ENCODE measurements around the gene PDGFC.
A peak's percentile ranks its signal among the peaks of the same experiment; 100 is the strongest.
"Not testable (repeated sequence)": the region's sequence is repeated elsewhere in the genome, so short reads cannot be mapped to it uniquely, and the experiment has no call there.

PDGFC gene

GRCh38 chr4:156949373-156949814 is 22.2 kb downstream of the PDGFC start:
- no peak for DNase-seq

- DNase-seq, result no peak
Measured at GRCh38 chr4:156948738-156949137, 22.9 kb downstream of the PDGFC start.

- DNase-seq, result no peak
Measured at GRCh38 chr4:156948133-156948532, 23.5 kb downstream of the PDGFC start.

- no peak for DNase-seq
Measured at GRCh38 chr4:156946516-156947424, 24.8 kb downstream of the PDGFC start.

GRCh38 chr4:156945532-156945931 is 26.1 kb downstream of the PDGFC start:
- no peak for DNase-seq

GRCh38 chr4:156942991-156943390 is 28.6 kb downstream of the PDGFC start:
- DNase-seq, result no peak

GRCh38 chr4:156941940-156942548 is 29.6 kb downstream of the PDGFC start:
- DNase-seq, result peak; percentile 44

- DNase-seq, result no peak
Measured at GRCh38 chr4:156939801-156940200, 31.8 kb downstream of the PDGFC start.

- no peak for DNase-seq
Measured at GRCh38 chr4:156939139-156939538, 32.5 kb downstream of the PDGFC start.

- no peak for DNase-seq
Measured at GRCh38 chr4:156934259-156934635, 37.4 kb downstream of the PDGFC start.

- DNase-seq, result no peak
Measured at GRCh38 chr4:156933633-156934258, 37.9 kb downstream of the PDGFC start.

GRCh38 chr4:156932360-156932759 is 39.2 kb downstream of the PDGFC start:
- DNase-seq, result not testable (repeated sequence)

- DNase-seq, result peak; percentile 26
Measured at GRCh38 chr4:156931267-156931666, 40.3 kb downstream of the PDGFC start.

- no peak for DNase-seq
Measured at GRCh38 chr4:156929386-156930105, 42.1 kb downstream of the PDGFC start.

GRCh38 chr4:156924774-156925315 is 46.8 kb downstream of the PDGFC start:
- no peak for DNase-seq

- DNase-seq, result no peak
Measured at GRCh38 chr4:156923525-156923924, 48.1 kb downstream of the PDGFC start.

GRCh38 chr4:156915221-156915620 is 56.4 kb downstream of the PDGFC start:
- DNase-seq, result no peak

- no peak for DNase-seq
Measured at GRCh38 chr4:156913234-156913633, 58.4 kb downstream of the PDGFC start.

- no peak for DNase-seq
Measured at GRCh38 chr4:156909010-156909409, 62.6 kb downstream of the PDGFC start.

- no peak for DNase-seq
Measured at GRCh38 chr4:156906325-156906724, 65.3 kb downstream of the PDGFC start.

GRCh38 chr4:156901871-156902270 is 69.7 kb downstream of the PDGFC start:
- no peak for DNase-seq

GRCh38 chr4:156898373-156899117 is 73.1 kb downstream of the PDGFC start:
- no peak for DNase-seq
